ENCODE data around the gene LRIT1. TPM values are rescaled to one million over a fixed set of nuclear protein-coding genes. Genes with fewer than 3 reads are reported as not detected.

The LRIT1 gene, protein sequence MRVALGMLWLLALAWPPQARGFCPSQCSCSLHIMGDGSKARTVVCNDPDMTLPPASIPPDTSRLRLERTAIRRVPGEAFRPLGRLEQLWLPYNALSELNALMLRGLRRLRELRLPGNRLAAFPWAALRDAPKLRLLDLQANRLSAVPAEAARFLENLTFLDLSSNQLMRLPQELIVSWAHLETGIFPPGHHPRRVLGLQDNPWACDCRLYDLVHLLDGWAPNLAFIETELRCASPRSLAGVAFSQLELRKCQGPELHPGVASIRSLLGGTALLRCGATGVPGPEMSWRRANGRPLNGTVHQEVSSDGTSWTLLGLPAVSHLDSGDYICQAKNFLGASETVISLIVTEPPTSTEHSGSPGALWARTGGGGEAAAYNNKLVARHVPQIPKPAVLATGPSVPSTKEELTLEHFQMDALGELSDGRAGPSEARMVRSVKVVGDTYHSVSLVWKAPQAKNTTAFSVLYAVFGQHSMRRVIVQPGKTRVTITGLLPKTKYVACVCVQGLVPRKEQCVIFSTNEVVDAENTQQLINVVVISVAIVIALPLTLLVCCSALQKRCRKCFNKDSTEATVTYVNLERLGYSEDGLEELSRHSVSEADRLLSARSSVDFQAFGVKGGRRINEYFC
- total RNA-seq = not detected

DNA sequence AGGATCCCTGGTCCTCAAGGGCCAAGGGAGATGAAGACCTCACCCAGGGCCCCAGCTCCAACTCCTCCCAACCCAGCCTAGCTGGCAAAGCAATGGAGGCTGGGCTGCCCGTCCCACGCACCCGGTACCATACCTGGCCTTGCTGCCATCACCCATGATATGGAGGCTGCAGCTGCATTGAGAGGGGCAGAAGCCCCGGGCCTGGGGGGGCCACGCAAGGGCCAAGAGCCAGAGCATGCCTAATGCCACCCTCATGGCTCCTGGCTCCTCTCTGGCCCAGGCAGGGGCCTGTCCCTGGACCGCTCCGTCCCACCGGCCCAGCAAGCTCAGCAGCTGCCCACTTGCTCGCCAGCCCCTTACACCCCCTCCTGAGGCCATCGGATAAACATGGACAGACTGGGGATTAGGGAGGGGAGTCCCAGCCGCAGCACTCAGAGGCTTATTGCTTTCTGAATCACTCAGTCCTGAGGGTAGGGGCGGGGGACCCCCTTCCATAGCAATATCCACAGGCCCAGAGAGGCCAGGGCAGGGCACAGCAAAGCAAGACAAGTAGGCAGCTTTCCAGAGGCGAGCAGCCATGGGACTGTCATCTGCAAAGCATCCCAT is at the start of gene LRIT1:
LRIT1 (minus strand) TSS at position 362 of the 606 bp plus-strand sequence; CDS start at position 255, 107 bp downstream.

DNA sequence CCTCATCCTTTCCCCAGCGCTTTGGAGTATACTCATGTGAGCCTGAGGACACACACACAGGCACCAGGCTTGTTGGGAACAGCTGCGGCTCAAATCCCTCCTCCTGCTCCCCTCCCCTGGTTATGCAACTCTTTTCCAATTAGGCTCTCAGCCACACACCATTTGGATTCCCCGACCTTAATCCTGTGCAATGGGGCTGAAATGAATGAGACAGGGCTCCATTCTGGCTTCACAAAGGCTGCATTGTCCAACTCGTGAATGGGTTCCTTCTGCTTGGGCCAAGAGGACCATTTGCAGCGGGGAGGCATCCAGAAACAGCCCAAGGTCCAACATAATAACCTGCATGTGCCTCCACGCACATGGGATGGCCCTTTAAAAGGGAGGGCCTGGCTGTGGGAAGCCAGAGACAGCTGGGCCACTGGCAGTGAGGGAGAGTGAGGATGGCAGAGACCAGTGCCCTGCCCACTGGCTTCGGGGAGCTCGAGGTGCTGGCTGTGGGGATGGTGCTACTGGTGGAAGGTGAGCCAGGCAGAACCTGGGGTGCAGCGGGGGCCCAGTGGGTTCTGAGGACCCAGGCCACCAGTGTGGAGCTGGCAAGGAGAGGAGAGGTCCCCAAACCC is 3.4 kb upstream of the LRIT1 start, which contains the start of gene RGR:
RGR (plus strand) TSS at position 403 of the 620 bp plus-strand sequence; CDS start at position 441, 38 bp downstream.

DNA sequence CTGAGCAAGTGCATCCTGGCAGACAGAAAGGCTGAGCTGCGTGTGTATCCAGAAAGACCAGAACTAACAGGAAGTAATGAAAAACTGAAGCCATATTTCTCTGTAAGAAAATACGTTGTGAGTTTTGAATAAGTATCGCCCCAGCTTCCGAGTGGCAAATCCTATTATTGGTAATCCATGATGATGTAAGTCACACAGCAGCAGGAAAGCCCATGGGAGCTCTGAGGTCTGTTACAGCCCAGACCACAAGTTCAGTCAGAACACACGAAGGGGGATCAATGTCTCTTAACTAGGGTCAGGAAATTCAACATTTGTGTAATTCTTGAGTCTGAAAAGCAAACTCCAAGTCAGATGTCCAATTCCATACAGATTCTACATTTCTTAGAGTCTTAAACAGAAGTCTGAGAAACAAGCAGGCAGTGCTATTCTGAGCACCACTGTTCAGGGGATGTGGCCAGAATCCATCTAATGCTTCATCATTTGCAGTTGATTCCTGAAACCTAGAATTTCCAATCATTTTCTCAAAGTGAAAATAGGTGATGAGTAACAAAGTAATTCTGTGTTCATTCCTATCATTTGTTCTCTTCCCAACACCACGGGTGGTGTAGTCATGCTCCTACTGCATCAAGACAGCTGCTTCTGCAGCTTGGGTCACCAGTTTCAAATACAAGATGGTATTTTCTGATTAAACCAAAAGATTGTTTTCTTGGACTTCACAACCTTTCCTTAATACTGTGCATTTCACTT is 15.7 kb downstream of the LRIT1 start, which contains the start of gene LRIT2:
LRIT2 (minus strand) TSS at position 118 of the 747 bp plus-strand sequence; CDS start at position 94, 24 bp downstream.

DNA sequence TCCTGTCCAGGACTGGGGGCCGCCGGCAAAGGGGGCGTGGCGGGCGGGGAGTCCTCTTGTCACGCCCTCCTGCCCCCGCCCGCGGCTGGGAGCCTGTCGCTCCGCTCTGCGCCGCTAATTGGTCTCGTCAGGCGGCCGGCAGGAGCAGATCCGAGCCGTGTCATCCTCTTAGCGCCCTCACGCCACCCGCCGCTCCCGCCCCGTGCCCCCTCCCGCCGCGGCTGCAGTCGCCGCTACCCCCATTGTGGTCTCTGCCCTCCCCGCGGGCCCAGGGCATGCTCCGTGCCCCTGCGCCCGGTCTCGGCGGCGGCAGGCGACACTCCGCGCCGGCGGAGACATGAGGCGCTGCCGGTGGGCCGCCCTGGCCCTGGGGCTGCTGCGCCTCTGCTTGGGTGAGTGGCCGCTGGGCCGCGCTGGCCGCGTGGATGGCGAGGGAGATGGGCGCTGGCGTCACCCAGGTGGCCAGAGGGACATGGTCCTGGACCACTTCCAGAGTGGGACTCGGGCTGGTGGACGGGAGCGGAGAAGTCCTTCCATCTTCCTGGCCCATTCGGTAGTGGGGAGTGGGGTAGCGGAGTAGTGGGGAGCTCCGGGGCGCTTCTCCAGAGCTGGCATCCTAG is 46.8 kb downstream of the LRIT1 start, which contains the start of gene CDHR1:
CDHR1 (plus strand) TSS at position 114 of the 620 bp plus-strand sequence; CDS start at position 338, 224 bp downstream.

Other genes with a start within 250 kb of the LRIT1 start
- gene GHITM, start 102.0 kb downstream of the LRIT1 start, total RNA-seq = 118 TPM
- 0.64 TPM for gene GPR15LG, start 67.7 kb downstream of the LRIT1 start, total RNA-seq
- gene CDHR1, start 47.0 kb downstream of the LRIT1 start, total RNA-seq = 0.23 TPM
- gene LRIT2, start 16.0 kb downstream of the LRIT1 start, total RNA-seq = not detected
- gene RGR, start 3.5 kb upstream of the LRIT1 start, total RNA-seq = 1.6 TPM
- 34.9 TPM for gene CCSER2, start 87.0 kb upstream of the LRIT1 start, total RNA-seq

Measured in metanephros (tissue), 1 donor.